ENCODE results near the gene IL17RA.

GRCh38 chr22:17065433-17065832 is 19.4 kb upstream of the IL17RA start:
- no peak for TF ChIP-seq YY1 (IDR thresholded peaks at IDR 0.05; ENCODE audit: insufficient read depth, insufficient read length)
- no peak for TF ChIP-seq ZNF274 (IDR thresholded peaks at IDR 0.05; ENCODE audit: low read depth, low read length)
- TF ChIP-seq SUZ12 (IDR thresholded peaks at IDR 0.05; ENCODE audit: extremely low read depth, insufficient read depth, insufficient read length), result no peak
